ENCODE results near the gene AEN.

- TF ChIP-seq CTCF (IDR thresholded peaks at IDR 0.05) (no peak), POLR2AphosphoS5 (IDR thresholded peaks at IDR 0.05) (no peak), EP300 (IDR thresholded peaks at IDR 0.05) (no peak), POLR2A (IDR thresholded peaks at IDR 0.05) (no peak)
Measured at GRCh38 chr15:88590759-88591158, 30.4 kb upstream of the AEN start.
